LoVo (cell line): ENCODE measurements around the gene RPS6KA2.
A peak's percentile ranks its signal among the peaks of the same experiment; 100 is the strongest.

Experiments used
- DNase-seq: peaks from one replicate; pipeline ENCODE4 v3.0.0-alpha.2; 2016; ENCODE audit warnings: low spot score

The RPS6KA2 gene

GRCh38 chr6:166501246-166501645 lies 125.8 kb downstream of the RPS6KA2 start:
- no peak for DNase-seq

- no peak for DNase-seq
Measured at GRCh38 chr6:166500246-166500645, 126.8 kb downstream of the RPS6KA2 start.

- no peak for DNase-seq
Measured at GRCh38 chr6:166499350-166500163, 127.5 kb downstream of the RPS6KA2 start.

GRCh38 chr6:166498661-166499349 lies 128.2 kb downstream of the RPS6KA2 start:
- no peak for DNase-seq

- DNase-seq: no peak
Measured at GRCh38 chr6:166498228-166498627, 128.8 kb downstream of the RPS6KA2 start.

- no peak for DNase-seq
Measured at GRCh38 chr6:166497087-166497899, 129.8 kb downstream of the RPS6KA2 start.

- DNase-seq: no peak
Measured at GRCh38 chr6:166496460-166496859, 130.6 kb downstream of the RPS6KA2 start.

- no peak for DNase-seq
Measured at GRCh38 chr6:166495487-166496314, 131.3 kb downstream of the RPS6KA2 start.

GRCh38 chr6:166494757-166495486 lies 132.1 kb downstream of the RPS6KA2 start:
- no peak for DNase-seq

- no peak for DNase-seq
Measured at GRCh38 chr6:166494101-166494441, 133.0 kb downstream of the RPS6KA2 start.

GRCh38 chr6:166493427-166494100 lies 133.5 kb downstream of the RPS6KA2 start:
- DNase-seq: no peak

GRCh38 chr6:166492092-166492741 lies 134.8 kb downstream of the RPS6KA2 start:
- no peak for DNase-seq

- DNase-seq: peak; percentile 39
Measured at GRCh38 chr6:166490671-166491500, 136.2 kb downstream of the RPS6KA2 start.

GRCh38 chr6:166489301-166490155 lies 137.5 kb downstream of the RPS6KA2 start:
- no peak for DNase-seq

- DNase-seq: no peak
Measured at GRCh38 chr6:166488701-166489100, 138.3 kb downstream of the RPS6KA2 start.

GRCh38 chr6:166488076-166488685 lies 138.9 kb downstream of the RPS6KA2 start:
- no peak for DNase-seq

- DNase-seq: no peak
Measured at GRCh38 chr6:166487148-166487547, 139.9 kb downstream of the RPS6KA2 start.

GRCh38 chr6:166486536-166486880 lies 140.5 kb downstream of the RPS6KA2 start:
- no peak for DNase-seq
